ENCODE measurements around the gene KLHL18.
"Not testable (repeated sequence)": the region's sequence is repeated elsewhere in the genome, so short reads cannot be mapped to it uniquely, and the experiment has no call there.

KLHL18 gene

GRCh38 chr3:47291158-47291753, 8.5 kb downstream of the KLHL18 start:
- peaks cover 4% of the 10 kb centered on the region; the same call in 1 of the 2 replicates for H3K36me3 ChIP-seq (ENCODE audit: insufficient read depth, low read length)
- TF ChIP-seq EZH2phosphoT487 (IDR thresholded peaks at IDR 0.05; ENCODE audit: borderline replicate concordance) (no peak), CTCF (conservative IDR thresholded peaks at IDR 0.05; ENCODE audit: low read length) (no peak)
- H3K4me3 ChIP-seq (ENCODE audit: low read length, poor library complexity, severe bottlenecking): no peak overlapping the region
- no peaks in the 10 kb centered on the region for H3K27me3 ChIP-seq (ENCODE audit: insufficient read depth, low read length, poor library complexity, severe bottlenecking)
- H3K4me1 ChIP-seq (ENCODE audit: insufficient read depth, low read length, poor library complexity, severe bottlenecking): peaks cover 9% of the 10 kb centered on the region
- H4K20me1 ChIP-seq (ENCODE audit: insufficient read depth, low read length, poor library complexity, severe bottlenecking): peaks cover 1% of the 10 kb centered on the region
- no peaks in the 10 kb centered on the region for H3F3A ChIP-seq (ENCODE audit: low read depth)
- no peak overlapping the region for H3K9ac ChIP-seq (ENCODE audit: low read depth, low read length, poor library complexity, severe bottlenecking)
- H3K9me2 ChIP-seq (replicated peaks; ENCODE audit: low read depth, low read length): no peaks in the 10 kb centered on the region
- peaks cover 38% of the 10 kb centered on the region for H3K79me2 ChIP-seq (ENCODE audit: insufficient read depth, low read length)
- no peak overlapping the region for H2AFZ ChIP-seq (ENCODE audit: low read length)
- no peak overlapping the region for H3K4me2 ChIP-seq (ENCODE audit: low read depth, low read length, poor library complexity, severe bottlenecking)
- no peaks in the 10 kb centered on the region for H3K9me3 ChIP-seq (ENCODE audit: insufficient read depth, low read depth, low read length)

- H3K27me3 ChIP-seq (ENCODE audit: insufficient read depth, low read length, poor library complexity, severe bottlenecking); H3K9ac ChIP-seq (ENCODE audit: low read depth, low read length, poor library complexity, severe bottlenecking): not testable (repeated sequence)
Measured at GRCh38 chr3:47291754-47292420, 9.1 kb downstream of the KLHL18 start.

DNA sequence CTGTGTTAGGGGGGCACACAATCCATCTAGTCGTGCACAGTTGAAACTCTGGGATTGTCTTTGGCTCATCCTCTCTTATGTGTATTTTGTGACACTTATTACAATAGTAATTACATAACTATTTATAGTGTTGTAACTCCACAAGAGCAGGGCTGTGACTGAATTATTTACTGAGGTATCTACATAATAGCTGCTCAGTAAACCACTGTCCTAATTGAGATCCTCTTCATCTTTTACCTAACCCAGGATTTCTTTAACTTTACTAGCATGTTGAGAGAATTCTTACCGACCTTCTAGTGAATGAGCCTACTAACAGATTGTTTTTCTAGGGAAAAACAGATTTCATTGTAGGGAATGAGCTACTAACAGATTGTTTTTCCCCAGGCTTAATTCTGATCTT, 11.1 kb downstream of the KLHL18 start:
- Histone ChIP-seq H3K4me3 (ENCODE audit: low read length, poor library complexity, severe bottlenecking) (no peak overlapping the region), H3K36me3 (ENCODE audit: insufficient read depth, low read length) (no peaks in the 10 kb centered on the region; the same call in 1 of the 2 replicates), H3K4me1 (ENCODE audit: insufficient read depth, low read length, poor library complexity, severe bottlenecking) (peaks cover 22% of the 10 kb centered on the region), H3K27me3 (ENCODE audit: insufficient read depth, low read length, poor library complexity, severe bottlenecking) (no peaks in the 10 kb centered on the region), H3K4me2 (ENCODE audit: low read depth, low read length, poor library complexity, severe bottlenecking) (no peak overlapping the region), H2AFZ (ENCODE audit: low read length) (no peak overlapping the region), H3F3A (ENCODE audit: low read depth) (no peaks in the 10 kb centered on the region), H4K20me1 (ENCODE audit: insufficient read depth, low read length, poor library complexity, severe bottlenecking) (peaks cover 12% of the 10 kb centered on the region), H3K9ac (ENCODE audit: low read depth, low read length, poor library complexity, severe bottlenecking) (no peak overlapping the region), H3K9me3 (ENCODE audit: insufficient read depth, low read depth, low read length) (no peaks in the 10 kb centered on the region), H3K79me2 (ENCODE audit: insufficient read depth, low read length) (peaks cover 27% of the 10 kb centered on the region), H3K9me2 (replicated peaks; ENCODE audit: low read depth, low read length) (no peaks in the 10 kb centered on the region)
- TF ChIP-seq CTCF (conservative IDR thresholded peaks at IDR 0.05; ENCODE audit: low read length) (no peak), EZH2phosphoT487 (IDR thresholded peaks at IDR 0.05; ENCODE audit: borderline replicate concordance) (no peak)

More at GRCh38 chr3:47291754-47292420, 9.1 kb downstream of the KLHL18 start:
- H3K4me1 ChIP-seq (ENCODE audit: insufficient read depth, low read length, poor library complexity, severe bottlenecking): peaks cover 14% of the 10 kb centered on the region
- H3K4me2 ChIP-seq (ENCODE audit: low read depth, low read length, poor library complexity, severe bottlenecking); H2AFZ ChIP-seq (ENCODE audit: low read length); H3K9me3 ChIP-seq (ENCODE audit: insufficient read depth, low read depth, low read length); H4K20me1 ChIP-seq (ENCODE audit: insufficient read depth, low read length, poor library complexity, severe bottlenecking); H3K4me3 ChIP-seq (ENCODE audit: low read length, poor library complexity, severe bottlenecking); H3F3A ChIP-seq (ENCODE audit: low read depth); H3K9me2 ChIP-seq (replicated peaks; ENCODE audit: low read depth, low read length); H3K36me3 ChIP-seq (ENCODE audit: insufficient read depth, low read length): not testable (repeated sequence)
- H3K79me2 ChIP-seq (ENCODE audit: insufficient read depth, low read length): peaks cover 32% of the 10 kb centered on the region
